ENCODE data around the gene ADGRG1.

Gene ADGRG1

DNA sequence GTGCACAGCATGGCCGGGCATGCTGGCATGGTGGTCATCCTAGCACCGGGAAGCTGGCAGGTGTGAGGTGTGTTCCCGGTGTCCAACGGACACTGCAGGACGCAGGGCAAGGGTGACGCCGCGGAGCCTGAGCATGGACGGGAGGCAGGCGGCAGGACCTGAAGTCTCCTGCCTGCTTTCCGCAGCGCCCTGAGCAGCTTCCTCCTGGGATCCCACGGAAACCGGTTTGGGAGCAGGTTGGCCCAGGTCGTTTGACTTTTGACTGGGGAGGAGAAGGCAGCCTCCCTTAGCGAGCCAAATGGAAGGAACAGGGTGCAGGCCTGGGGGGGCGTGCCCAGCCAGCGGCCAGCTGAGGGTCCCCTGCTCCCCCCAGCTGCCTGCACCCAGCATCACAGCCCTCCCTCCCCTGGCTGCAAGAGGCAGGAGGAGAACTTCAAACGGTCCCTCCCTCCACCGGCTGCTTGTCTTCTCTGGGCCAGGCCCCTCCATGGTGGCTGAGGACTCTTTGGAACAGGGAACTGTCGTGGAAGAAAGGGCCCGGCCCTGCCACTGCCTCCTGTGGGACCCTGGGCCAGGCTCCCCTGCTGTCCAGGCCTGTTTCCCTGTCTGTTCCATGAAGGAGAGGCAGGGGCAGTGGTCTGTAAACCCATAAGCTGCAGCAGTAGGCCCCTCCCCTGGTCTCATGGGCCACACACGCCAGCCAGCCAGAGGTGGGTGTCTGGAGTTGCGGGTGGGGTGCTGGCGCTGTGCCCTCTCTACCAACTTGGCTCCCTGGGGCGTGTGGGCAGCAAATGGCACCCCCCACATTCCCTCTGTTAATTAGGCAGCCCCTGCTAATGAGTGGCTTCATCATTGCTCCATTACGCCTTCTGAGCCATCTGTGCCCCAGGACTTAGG is 7.8 kb upstream of the ADGRG1 start:
- DNase-seq: no peak

GRCh38 chr16:57621521-57622271 is 6.7 kb upstream of the ADGRG1 start:
- DNase-seq: no peak

GRCh38 chr16:57622361-57623250 is 5.8 kb upstream of the ADGRG1 start:
- DNase-seq: no peak

- DNase-seq: peak; percentile 52
These were observed 5.0 kb upstream of the ADGRG1 start for GRCh38 chr16:57623251-57624043.

DNA sequence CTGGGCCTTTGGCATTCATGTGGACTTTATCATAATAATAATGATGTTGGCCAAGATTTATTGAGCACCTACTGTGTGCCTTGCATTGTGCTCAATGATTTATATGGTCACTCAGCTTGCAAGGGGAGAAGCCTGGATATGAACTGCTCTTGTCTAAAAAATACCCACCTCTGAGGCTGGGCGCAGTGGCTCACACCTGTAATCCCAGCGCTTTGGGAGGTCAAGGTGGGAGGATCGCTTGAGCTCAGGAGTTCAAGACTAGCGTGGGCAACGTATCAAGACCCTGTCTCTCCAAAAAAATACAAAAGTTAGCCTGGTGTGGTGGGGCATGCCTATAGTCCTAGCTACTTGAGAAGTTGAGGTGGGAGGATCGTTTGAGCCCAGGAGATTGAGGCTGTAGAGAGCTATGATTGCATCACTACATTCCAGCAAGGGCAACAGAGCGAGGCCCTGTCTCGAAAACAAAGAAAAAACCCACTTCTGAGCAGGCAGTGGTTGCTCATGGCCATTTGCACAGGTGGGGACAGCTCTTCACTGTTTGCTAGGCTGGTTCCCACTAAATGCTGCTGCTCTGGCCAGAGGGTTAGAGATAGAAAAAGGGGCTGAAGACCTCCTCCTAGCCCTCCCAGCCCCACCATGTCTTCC is 4.3 kb upstream of the ADGRG1 start:
- peak; percentile 34 for DNase-seq

- no peak for DNase-seq
These were observed 3.5 kb upstream of the ADGRG1 start for GRCh38 chr16:57624806-57625500.

DNA sequence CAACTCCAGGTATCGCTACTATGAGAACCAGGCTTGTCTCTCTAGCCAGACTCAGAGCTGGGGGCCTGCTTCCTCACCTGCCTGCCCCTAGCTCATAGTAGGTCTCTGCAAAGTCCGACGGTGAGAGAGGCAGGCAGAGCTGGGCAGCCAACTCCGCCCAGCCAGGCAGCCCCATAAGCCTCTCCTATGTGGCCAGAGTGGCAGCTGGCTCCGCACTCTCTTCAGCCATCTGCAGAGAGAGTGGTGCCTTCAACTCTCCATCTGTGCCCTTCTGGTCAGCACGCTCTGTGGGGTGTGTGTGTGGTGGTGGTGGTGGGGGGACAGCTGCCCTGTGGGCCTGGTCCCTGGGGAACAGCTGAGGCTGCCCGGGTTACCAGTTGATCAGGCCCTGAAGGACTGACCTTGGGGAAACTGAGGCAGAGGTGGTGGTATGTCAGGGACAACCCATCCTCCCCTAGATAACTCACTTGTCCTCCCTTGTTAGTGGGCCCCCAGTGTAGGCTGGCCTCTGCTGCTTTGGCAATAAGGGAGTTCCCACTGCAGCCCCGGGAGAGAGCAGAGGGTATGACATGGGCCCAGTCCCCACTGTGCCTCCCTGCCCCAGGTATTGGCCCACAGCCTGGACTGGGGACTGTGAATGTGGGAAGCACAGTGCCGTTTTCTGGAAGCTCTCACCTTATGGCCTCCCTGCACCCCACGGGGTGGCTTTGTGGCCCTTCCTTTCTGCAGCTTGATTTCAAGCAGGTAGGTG is 1.8 kb upstream of the ADGRG1 start:
- no peak for DNase-seq

DNA sequence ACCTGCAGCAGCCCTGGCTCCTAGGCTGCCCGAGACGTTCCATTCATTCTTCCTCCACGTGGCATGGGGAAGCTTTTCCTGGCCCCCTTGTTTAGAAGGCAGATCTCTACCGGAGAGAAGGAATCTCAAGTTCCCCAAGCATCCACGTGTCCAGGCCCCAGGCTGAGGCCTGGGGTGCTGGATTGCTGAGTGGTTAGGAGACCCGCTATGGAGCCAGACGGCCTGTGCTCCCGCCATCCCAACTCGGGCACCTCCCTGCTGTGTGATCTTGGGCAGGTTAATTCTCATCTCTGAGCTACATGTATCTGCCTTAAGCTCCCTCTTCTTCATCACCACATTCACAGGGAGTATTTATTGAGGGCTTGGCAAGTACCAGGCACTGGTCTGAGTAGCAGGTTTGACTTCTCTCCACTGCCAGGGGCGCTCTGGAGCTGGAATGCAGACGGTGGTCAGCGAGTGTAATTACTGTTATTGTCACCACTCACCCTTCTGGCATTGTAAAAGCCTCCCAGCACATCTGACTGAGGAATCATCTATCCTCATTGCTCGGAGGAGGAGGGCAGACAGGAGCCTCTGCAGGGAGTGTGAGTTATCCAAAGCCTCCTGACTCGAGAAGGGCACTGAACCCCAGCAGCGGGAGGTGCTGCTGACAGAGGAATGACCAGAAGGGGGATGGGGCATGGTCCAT is 1.1 kb upstream of the ADGRG1 start:
- DNase-seq: peak; percentile 75

DNA sequence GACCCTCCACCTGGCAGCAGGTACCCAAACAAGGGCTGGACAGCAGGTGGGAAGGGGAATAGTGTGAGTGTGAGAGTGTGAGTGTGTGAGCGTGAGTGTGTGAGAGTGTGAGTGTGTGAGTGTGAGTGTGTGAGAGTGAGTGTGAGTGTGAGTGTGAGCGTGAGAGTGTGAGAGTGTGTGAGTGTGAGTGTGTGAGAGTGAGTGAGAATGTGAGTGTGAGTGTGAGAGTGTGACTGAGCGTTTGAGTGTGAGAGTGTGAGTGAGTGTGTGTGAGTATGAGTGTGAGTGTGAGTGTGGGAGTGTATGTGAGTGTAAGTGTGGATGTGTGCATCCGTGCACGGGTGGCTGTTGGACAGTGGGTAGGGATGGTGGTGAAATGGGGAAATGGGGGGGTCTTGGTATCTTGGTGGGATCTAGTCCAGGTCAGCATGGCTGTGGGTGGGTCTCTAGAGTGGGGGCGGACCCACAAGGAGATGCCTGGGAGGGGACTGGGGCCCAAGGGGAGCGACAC is 408 bp downstream of the ADGRG1 start:
- DNase-seq: no peak

GRCh38 chr16:57629516-57630406 is 1.3 kb downstream of the ADGRG1 start:
- DNase-seq: no peak

DNA sequence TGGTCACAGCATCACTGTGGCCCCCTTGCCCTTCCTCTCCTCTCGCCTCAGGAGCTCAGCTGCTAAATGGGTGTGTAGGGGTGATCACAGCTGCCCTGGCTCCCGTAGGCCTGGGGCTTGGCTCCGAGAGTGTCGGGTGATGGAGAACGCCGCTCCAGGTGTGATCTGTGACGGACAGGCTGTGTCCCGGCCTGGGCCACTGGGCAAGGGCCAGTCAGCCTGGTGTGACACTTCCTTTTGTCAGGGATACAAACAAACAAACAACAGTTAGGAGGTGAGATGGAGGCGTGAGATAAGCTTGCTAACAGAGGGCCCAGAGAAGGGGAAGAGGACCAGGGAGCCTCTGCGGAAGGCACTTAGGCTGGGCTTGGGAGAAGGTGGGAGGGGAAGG is 2.0 kb downstream of the ADGRG1 start:
- no peak for DNase-seq

GRCh38 chr16:57630931-57631845 is 2.8 kb downstream of the ADGRG1 start:
- no peak for DNase-seq

- DNase-seq: no peak
These were observed 4.1 kb downstream of the ADGRG1 start for GRCh38 chr16:57632568-57632967.

GRCh38 chr16:57633383-57634064 is 5.1 kb downstream of the ADGRG1 start:
- no peak for DNase-seq

DNA sequence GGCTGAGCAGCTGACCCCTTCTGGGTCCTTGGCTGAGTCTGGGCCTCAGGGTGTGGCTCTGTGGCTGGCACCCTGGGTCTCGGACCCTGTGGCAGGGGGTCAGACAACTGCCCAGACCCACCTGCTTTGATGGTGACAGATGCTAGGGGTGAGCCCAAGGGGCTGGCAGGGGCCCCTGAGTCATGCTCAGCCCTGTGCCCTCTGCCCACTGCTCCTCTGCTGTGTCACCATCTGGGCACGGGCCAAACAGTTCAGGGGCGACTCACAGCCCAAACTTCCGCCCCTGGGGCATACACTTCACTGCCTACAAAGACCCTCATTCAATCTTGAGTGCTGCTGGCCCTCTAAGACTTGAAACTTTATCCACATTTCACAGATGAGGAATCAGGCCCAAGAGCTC is 5.7 kb downstream of the ADGRG1 start:
- peak; percentile 66 for DNase-seq

GRCh38 chr16:57635266-57636097 is 7.1 kb downstream of the ADGRG1 start:
- no peak for DNase-seq
